Gastrocnemius medialis (tissue), 4 donors: ENCODE results near the gene PNMA6F.
"Not testable (repeated sequence)": the region's sequence is repeated elsewhere in the genome, so short reads cannot be mapped to it uniquely, and the experiment has no call there.

Experiments used
- CTCF ChIP-seq, 5 experiments: fragments of 450-650 bp in 3 of 5; fragments of 200-600 bp in 2 of 5; sonication (generic) in 2 of 5; IDR thresholded peaks in 4 of 5; conservative IDR thresholded peaks in 1 of 5; 1 replicate in 4 of 5; 2 replicates in 1 of 5; pipeline ENCODE4 v1.5.1; 2016 to 2019; ENCODE audit warnings: antibody characterized with exemption in 5 of 5, mild to moderate bottlenecking in 3 of 5, moderate library complexity in 3 of 5
- POLR2A ChIP-seq, 2 donors: fragments of 450-650 bp; IDR thresholded peaks; one replicate each; pipeline ENCODE4 v1.6.1; 2017; ENCODE audit warnings: antibody characterized with exemption in 2 of 2, mild to moderate bottlenecking in 2 of 2, moderate library complexity in 2 of 2

GRCh38 chrX:153275418-153275817 is 46.1 kb downstream of the PNMA6F start:
- not testable (repeated sequence) for TF ChIP-seq POLR2A (IDR thresholded peaks at IDR 0.05); CTCF (IDR thresholded peaks at IDR 0.05 in 4 of 5, conservative IDR thresholded peaks at IDR 0.05 in 1 of 5)
